Measurements from ENCODE around the gene ADARB2. TPM values are rescaled to one million over a fixed set of nuclear protein-coding genes. Genes with fewer than 3 reads are reported as not detected.

The ADARB2 gene
- total and polyA plus RNA-seq, 2 experiments from 2014 or later, result 2.0 to 5.0 TPM

- no peaks in the 10 kb centered on the region for H3K36me3 Mint-ChIP-seq (ENCODE audit: low read depth)
- H3K9me2 ChIP-seq (ENCODE audit: insufficient read depth), result no peaks in the 10 kb centered on the region
- no peak for DNase-seq (ENCODE audit: low spot score)
- no peaks in the 10 kb centered on the region for H3K36me3 ChIP-seq (ENCODE audit: insufficient read depth)
- no peak overlapping the region; the same call in 1 of the 2 replicates for H2AFZ ChIP-seq
- no peak overlapping the region for H3K27ac ChIP-seq (ENCODE audit: low read depth)
- no peak for TF ChIP-seq STAT1 (IDR thresholded peaks at IDR 0.05; ENCODE audit: unreplicated experiment)
- H4K20me1 ChIP-seq (replicated peaks; ENCODE audit: insufficient read depth), result no peaks in the 10 kb centered on the region
- no peak overlapping the region for H3K4me2 ChIP-seq
- peaks cover 2% of the 10 kb centered on the region; the same call in 2 of the 3 replicates for H3K4me1 Mint-ChIP-seq
- no peak overlapping the region for H3K4me3 Mint-ChIP-seq
- no peaks in the 10 kb centered on the region for H3F3A ChIP-seq (replicated peaks; ENCODE audit: low read depth)
- no peak for ATAC-seq
- no peaks in the 10 kb centered on the region for H3K27me3 ChIP-seq (ENCODE audit: insufficient read depth)
- no peaks in the 10 kb centered on the region for H3K79me2 ChIP-seq (replicated peaks; ENCODE audit: insufficient read depth)
- H3K4me1 ChIP-seq (ENCODE audit: insufficient read depth), result no peaks in the 10 kb centered on the region
- no peaks in the 10 kb centered on the region for H3K27me3 Mint-ChIP-seq (ENCODE audit: insufficient read depth, low read depth, poor library complexity)
- no peak overlapping the region for H3K27ac Mint-ChIP-seq
- peaks cover 5% of the 10 kb centered on the region; the same call in 2 of the 3 replicates for H3K9me3 Mint-ChIP-seq
- no peak overlapping the region for H3K4me3 ChIP-seq
These were observed 596.1 kb downstream of the ADARB2 start for GRCh38 chr10:1141261-1141660.

GRCh38 chr10:1138529-1138928, 598.8 kb downstream of the ADARB2 start:
- H3K9me3 Mint-ChIP-seq, result no peaks in the 10 kb centered on the region
- H4K20me1 ChIP-seq (replicated peaks; ENCODE audit: insufficient read depth), result no peaks in the 10 kb centered on the region
- H2AFZ ChIP-seq, result no peak overlapping the region
- H3K27me3 Mint-ChIP-seq (ENCODE audit: insufficient read depth, low read depth, poor library complexity), result no peaks in the 10 kb centered on the region
- DNase-seq (ENCODE audit: low spot score), result no peak
- no peaks in the 10 kb centered on the region for H3K4me1 ChIP-seq (ENCODE audit: insufficient read depth)
- H3K36me3 ChIP-seq (ENCODE audit: insufficient read depth), result no peaks in the 10 kb centered on the region
- H3K27ac ChIP-seq (ENCODE audit: low read depth), result no peak overlapping the region
- H3K4me3 ChIP-seq, result no peak overlapping the region
- no peaks in the 10 kb centered on the region for H3K27me3 ChIP-seq (ENCODE audit: insufficient read depth)
- no peaks in the 10 kb centered on the region for H3K36me3 Mint-ChIP-seq (ENCODE audit: low read depth)
- H3K27ac Mint-ChIP-seq, result no peak overlapping the region
- 0 out of 2 replicates have a peak, but pooled peaks cover 6% of the 10 kb centered on the region for H3K9me2 ChIP-seq (ENCODE audit: insufficient read depth)
- no peak for ATAC-seq
- TF ChIP-seq EZH2phosphoT487 (IDR thresholded peaks at IDR 0.05; ENCODE audit: unreplicated experiment) (no peak), EZH2 (IDR thresholded peaks at IDR 0.05; ENCODE audit: low read depth, unreplicated experiment) (no peak), JUNB (IDR thresholded peaks at IDR 0.05; ENCODE audit: unreplicated experiment) (no peak), STAT1 (IDR thresholded peaks at IDR 0.05; ENCODE audit: unreplicated experiment) (no peak)
- H3K4me1 Mint-ChIP-seq, result peaks cover 8% of the 10 kb centered on the region; the same call in 2 of the 3 replicates
- H3K4me3 Mint-ChIP-seq, result no peak overlapping the region
- H3F3A ChIP-seq (replicated peaks; ENCODE audit: low read depth), result no peaks in the 10 kb centered on the region
- no peak overlapping the region for H3K4me2 ChIP-seq
- no peaks in the 10 kb centered on the region for H3K79me2 ChIP-seq (replicated peaks; ENCODE audit: insufficient read depth)

- Histone ChIP-seq H3F3A (replicated peaks; ENCODE audit: low read depth) (no peaks in the 10 kb centered on the region), H3K4me1 (ENCODE audit: insufficient read depth) (no peaks in the 10 kb centered on the region), H2AFZ (no peak overlapping the region), H3K36me3 (ENCODE audit: insufficient read depth) (no peaks in the 10 kb centered on the region), H3K79me2 (replicated peaks; ENCODE audit: insufficient read depth) (no peaks in the 10 kb centered on the region), H3K4me2 (no peak overlapping the region), H3K9me2 (ENCODE audit: insufficient read depth) (0 out of 2 replicates have a peak, but pooled peaks cover 6% of the 10 kb centered on the region), H3K4me3 (no peak overlapping the region), H3K27ac (ENCODE audit: low read depth) (no peak overlapping the region), H3K27me3 (ENCODE audit: insufficient read depth) (no peaks in the 10 kb centered on the region), H4K20me1 (replicated peaks; ENCODE audit: insufficient read depth) (no peaks in the 10 kb centered on the region)
- H3K9me3 Mint-ChIP-seq, result no peaks in the 10 kb centered on the region
- no peak overlapping the region for H3K4me3 Mint-ChIP-seq
- H3K27me3 Mint-ChIP-seq (ENCODE audit: insufficient read depth, low read depth, poor library complexity), result no peaks in the 10 kb centered on the region
- no peaks in the 10 kb centered on the region for H3K36me3 Mint-ChIP-seq (ENCODE audit: low read depth)
- no peak for DNase-seq (ENCODE audit: low spot score)
- no peak for ATAC-seq
- H3K4me1 Mint-ChIP-seq, result peaks cover 8% of the 10 kb centered on the region; the same call in 2 of the 3 replicates
- H3K27ac Mint-ChIP-seq, result no peak overlapping the region
- no peak for TF ChIP-seq ZNF462 (CRISPR knock-in tag; IDR thresholded peaks at IDR 0.05)
- no peak for TF ChIP-seq CTCF (conservative IDR thresholded peaks at IDR 0.05; ENCODE audit: low read depth in 2 of 2)
- no peak for TF ChIP-seq CREB1 (CRISPR knock-in tag; IDR thresholded peaks at IDR 0.05; ENCODE audit: low read depth)
These were observed 599.7 kb downstream of the ADARB2 start for GRCh38 chr10:1137499-1138163.
